ENCODE measurements around the gene CIAO3.
A peak's percentile ranks its signal among the peaks of the same experiment; 100 is the strongest.

Gene CIAO3

GRCh38 chr16:736936-737481, 3.8 kb downstream of the CIAO3 start:
- no peak overlapping the region for H3K4me3 ChIP-seq (replicated peaks; ENCODE audit: low read depth, low read length)

DNA sequence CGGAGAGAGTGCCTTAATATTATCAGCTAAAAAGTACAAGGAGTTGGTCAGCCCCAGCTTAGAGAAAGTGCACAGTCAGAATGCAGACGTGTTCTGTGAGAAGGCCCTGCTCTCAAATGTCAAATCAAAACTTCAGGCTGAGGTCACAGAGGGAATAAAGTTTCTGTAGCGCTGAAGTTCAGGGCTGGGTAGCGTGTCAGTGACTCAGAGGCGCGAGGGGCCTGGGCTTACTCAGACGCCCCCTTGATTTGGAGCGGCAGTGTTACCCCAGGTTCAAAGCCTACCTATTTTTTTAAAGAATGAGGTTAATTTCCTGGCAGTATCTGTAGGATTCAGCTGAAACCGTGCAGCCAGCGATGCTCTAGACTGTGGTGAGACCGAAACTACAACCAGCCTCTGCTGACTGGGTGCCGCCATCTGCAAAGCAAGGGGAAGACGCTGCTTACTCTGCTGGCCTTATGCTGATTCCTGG, 4.8 kb downstream of the CIAO3 start:
- Histone ChIP-seq H3K27me3 (replicated peaks; ENCODE audit: control insufficient read depth, insufficient read depth, low read length) (no peaks in the 10 kb centered on the region), H3K4me3 (replicated peaks; ENCODE audit: low read depth, low read length) (no peak overlapping the region), H3K36me3 (ENCODE audit: control insufficient read depth, insufficient read depth, low read length) (peaks cover 20% of the 10 kb centered on the region)
- TF ChIP-seq, protein P1, sequence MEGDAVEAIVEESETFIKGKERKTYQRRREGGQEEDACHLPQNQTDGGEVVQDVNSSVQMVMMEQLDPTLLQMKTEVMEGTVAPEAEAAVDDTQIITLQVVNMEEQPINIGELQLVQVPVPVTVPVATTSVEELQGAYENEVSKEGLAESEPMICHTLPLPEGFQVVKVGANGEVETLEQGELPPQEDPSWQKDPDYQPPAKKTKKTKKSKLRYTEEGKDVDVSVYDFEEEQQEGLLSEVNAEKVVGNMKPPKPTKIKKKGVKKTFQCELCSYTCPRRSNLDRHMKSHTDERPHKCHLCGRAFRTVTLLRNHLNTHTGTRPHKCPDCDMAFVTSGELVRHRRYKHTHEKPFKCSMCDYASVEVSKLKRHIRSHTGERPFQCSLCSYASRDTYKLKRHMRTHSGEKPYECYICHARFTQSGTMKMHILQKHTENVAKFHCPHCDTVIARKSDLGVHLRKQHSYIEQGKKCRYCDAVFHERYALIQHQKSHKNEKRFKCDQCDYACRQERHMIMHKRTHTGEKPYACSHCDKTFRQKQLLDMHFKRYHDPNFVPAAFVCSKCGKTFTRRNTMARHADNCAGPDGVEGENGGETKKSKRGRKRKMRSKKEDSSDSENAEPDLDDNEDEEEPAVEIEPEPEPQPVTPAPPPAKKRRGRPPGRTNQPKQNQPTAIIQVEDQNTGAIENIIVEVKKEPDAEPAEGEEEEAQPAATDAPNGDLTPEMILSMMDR (IDR thresholded peaks at IDR 0.05; ENCODE audit: insufficient read depth, low read length, poor library complexity, severe bottlenecking): no peak
- DNase-seq (ENCODE audit: extremely low read depth, insufficient read length): peak; percentile 57

More at GRCh38 chr16:736936-737481, 3.8 kb downstream of the CIAO3 start:
- no peaks in the 10 kb centered on the region for H3K27me3 ChIP-seq (replicated peaks; ENCODE audit: control insufficient read depth, insufficient read depth, low read length)
- H3K36me3 ChIP-seq (ENCODE audit: control insufficient read depth, insufficient read depth, low read length): peaks cover 19% of the 10 kb centered on the region
- TF ChIP-seq, protein P1 (IDR thresholded peaks at IDR 0.05; ENCODE audit: insufficient read depth, low read length, poor library complexity, severe bottlenecking): no peak
- DNase-seq (ENCODE audit: extremely low read depth, insufficient read length): peak; percentile 20

DNA sequence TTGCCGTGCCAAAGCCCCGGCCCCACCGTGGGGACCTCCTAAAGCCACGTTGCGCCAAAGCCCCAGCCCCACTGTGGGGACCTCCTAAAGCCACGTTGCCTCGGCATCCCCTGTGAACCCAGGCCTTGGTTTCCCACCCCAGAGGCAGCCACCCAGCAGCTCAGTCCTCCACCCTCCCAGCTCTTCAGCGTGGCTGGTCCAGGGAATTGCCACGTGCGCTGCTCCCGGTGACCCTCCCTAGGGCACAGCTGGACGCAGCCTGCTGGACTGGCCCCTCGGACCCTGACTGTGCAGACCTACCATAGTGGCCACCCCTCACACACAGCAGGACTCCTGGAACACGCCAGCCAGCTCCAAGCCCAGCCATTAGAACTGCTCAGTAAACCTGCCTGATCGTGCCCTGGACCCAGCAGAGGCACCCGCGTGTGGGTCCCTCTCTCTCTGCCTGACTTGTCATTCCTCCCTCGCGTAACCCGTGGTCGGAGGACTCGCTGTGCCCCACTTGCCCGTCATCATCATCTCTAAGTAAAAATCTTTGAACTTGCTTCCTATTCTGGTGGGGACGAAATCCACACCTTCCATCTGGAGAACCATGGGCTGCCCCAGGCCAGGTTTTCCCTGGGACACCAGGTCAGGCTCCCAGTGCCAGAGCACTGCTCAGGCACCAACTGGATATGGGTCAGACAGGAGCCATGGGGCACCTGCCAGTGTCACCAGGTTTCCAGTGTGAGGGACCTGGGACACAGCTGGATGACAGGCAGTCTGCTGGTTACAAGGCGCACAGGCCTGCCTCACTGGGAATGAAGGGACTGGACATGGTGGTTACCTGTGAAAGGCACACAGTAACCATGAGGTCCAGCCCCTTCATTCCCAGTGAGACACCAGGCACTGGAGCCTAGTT, 5.6 kb downstream of the CIAO3 start:
- peaks cover 24% of the 10 kb centered on the region for H3K36me3 ChIP-seq (ENCODE audit: control insufficient read depth, insufficient read depth, low read length)
- H3K27me3 ChIP-seq (replicated peaks; ENCODE audit: control insufficient read depth, insufficient read depth, low read length): no peaks in the 10 kb centered on the region
- DNase-seq (ENCODE audit: extremely low read depth, insufficient read length): no peak
- H3K4me3 ChIP-seq (replicated peaks; ENCODE audit: low read depth, low read length): no peak overlapping the region
- TF ChIP-seq, protein P1 (IDR thresholded peaks at IDR 0.05; ENCODE audit: insufficient read depth, low read length, poor library complexity, severe bottlenecking): no peak

- no peak overlapping the region for H3K4me3 ChIP-seq (replicated peaks; ENCODE audit: low read depth, low read length)
- TF ChIP-seq, protein P1 (IDR thresholded peaks at IDR 0.05; ENCODE audit: insufficient read depth, low read length, poor library complexity, severe bottlenecking): no peak
- peaks cover 26% of the 10 kb centered on the region for H3K36me3 ChIP-seq (ENCODE audit: control insufficient read depth, insufficient read depth, low read length)
- peak; percentile 13 for DNase-seq (ENCODE audit: extremely low read depth, insufficient read length)
- no peaks in the 10 kb centered on the region for H3K27me3 ChIP-seq (replicated peaks; ENCODE audit: control insufficient read depth, insufficient read depth, low read length)
These were observed 6.4 kb downstream of the CIAO3 start for GRCh38 chr16:734208-734980.

GRCh38 chr16:733382-734207, 7.2 kb downstream of the CIAO3 start:
- Histone ChIP-seq H3K36me3 (ENCODE audit: control insufficient read depth, insufficient read depth, low read length) (peaks cover 26% of the 10 kb centered on the region), H3K27me3 (replicated peaks; ENCODE audit: control insufficient read depth, insufficient read depth, low read length) (no peaks in the 10 kb centered on the region), H3K4me3 (replicated peaks; ENCODE audit: low read depth, low read length) (no peak overlapping the region)
- DNase-seq (ENCODE audit: extremely low read depth, insufficient read length): peak; percentile 26
- TF ChIP-seq, protein P1 (IDR thresholded peaks at IDR 0.05; ENCODE audit: insufficient read depth, low read length, poor library complexity, severe bottlenecking): peak; percentile 58
